GM19372 (cell line): ENCODE results near the gene SLC25A14.

Source experiments
- ATAC-seq: cut with Tn5 transposase; IDR thresholded peaks from one replicate; pipeline ENCODE4 v1.9.1; 2021; ENCODE audit warnings: mild to moderate bottlenecking, low read depth, moderate library complexity; ENCODE audit not compliant: unreplicated experiment

SLC25A14 gene

GRCh38 chrX:130376077-130376476 lies 36.4 kb downstream of the SLC25A14 start:
- ATAC-seq = no peak

DNA sequence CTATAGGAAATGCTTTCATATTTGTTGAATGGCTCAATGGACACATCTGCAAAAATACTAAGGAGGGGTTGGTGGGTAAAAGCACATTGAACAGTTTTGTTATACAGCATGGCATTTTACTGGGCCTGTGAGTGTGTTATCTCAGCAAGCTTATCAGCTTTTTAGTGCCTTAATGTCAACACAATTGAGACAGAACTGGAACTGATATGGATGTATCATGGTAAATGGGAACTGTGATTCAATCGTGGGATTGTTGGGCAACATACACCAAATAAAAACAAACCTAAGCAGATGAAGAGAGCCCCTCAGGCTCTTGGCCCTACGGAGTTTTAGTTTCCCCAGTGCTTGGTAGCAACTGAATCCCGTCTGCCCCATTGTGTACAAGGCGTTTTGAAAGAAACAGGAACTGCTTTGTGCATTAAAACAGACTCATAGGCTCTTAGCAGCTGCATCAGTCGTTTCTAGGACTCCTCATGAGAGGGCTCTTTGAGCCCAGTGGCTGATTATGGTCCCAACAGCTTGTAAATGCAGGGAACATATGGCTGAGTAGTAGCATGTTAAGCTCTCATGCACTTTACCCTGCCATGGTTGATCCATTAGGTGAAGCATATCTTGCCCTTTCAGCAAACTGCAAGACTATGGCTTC lies 38.4 kb downstream of the SLC25A14 start:
- no peak for ATAC-seq

DNA sequence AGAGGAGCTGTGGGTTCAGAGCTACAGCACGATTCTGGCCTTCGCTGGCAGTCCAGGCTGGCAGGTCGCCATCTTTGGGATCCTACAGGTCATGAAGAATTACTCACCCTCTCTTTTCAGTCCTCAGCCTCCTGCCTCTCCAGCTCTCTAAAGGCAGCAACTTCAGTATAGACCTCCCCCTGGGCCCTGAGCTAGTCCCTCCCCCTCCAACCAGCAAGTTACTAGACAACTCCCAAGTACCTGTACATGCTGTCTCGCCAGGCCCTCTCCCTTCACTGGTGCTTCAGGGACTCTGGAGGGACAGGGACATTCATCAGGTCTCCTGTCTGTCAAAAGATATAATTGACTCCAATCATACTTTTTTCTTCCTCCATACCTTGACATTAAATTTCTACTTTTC lies 45.8 kb downstream of the SLC25A14 start, which contains the start of gene GPR119:
Gene GPR119, minus strand, starts transcription at position 155 of the 400 bp plus-strand sequence. CDS start 227 bp downstream, outside the sequence.
- ATAC-seq = no peak

GRCh38 chrX:130386408-130386808 lies 46.7 kb downstream of the SLC25A14 start:
- no peak for ATAC-seq

DNA sequence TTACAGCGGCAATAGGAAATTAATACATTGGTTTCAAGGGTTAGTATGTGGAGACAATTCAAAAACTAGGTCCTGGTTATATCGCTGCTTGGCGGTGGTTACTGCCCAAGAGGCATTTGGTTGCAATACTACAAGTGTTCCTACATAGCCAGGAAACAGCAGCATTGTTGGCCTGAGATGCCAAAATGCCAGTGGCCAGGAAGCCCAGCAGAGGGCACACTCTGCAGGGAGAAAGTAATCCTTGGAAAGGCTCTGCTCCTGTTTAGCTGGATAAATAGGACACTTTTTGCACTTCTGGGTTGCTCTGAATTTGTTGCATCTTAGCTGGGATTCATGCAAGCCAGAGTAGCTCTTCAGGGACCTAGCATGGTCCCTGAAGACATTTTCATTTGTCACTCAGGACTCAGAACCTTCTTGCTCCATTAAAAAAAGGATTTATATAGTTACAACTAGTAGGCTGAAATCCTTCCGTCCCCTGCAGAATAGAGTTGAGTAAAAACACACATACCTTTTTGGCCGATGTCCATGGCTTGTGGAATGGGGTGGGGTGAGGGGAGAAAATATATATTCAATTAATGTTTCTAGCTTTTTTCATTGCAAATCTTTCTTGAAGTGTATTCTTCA lies 53.8 kb downstream of the SLC25A14 start:
- no peak for ATAC-seq

DNA sequence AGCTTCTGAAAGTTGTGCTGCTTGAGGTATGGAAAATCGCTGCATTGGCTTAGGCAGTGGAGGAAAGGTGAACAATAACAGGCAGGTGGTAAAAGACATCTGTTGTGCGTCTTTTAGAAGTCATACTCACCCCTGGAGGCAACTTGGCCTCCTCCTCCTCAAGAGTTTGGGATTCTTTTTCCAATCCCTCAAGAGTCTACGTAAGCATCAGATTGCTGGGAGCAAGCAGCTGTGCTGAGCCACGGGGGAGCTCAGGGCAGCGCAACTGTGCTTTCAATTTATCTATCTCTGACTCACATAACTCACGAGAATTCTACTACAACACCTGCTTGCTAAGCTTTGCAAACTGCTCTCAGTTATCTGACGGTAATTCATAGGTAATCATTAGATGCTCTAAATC lies 55.6 kb downstream of the SLC25A14 start:
- ATAC-seq = no peak

DNA sequence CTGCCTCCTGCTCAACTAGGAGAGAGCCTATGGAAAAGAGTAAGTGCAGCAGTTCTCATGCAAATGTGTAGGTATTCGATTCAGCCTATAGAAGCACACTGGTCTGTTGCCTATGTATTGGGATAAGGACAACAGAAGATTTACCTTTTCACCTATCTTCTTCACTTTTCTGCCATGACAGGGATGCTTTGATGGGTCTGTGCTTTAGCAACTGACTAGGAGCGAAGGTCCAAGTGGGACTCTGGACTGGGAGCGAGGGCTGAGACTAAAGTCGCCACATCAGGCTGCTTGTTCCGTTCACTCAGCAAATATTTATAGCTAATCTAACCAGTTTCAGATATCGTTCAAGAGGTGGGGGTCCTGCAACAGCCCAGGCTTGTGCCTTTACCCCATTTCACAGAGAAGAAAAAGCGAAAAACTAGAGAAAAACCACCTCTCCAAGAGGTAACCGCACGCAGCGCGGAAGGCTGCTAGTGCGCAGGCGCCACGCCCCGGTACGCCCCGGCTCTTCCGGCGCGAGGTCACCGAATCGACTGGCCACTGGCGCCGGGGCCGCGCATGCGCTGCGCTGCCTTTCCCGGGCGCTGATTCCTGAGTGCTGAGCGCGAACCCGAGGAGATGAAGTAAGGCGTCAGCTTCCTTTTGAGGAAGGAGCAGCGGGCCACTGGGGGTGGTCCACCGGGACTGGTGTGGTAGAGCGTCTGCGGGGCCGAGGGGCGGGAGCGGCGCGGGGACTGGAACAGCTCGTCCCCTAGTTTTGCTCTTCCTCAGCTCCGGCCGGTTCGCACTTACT lies 61.9 kb downstream of the SLC25A14 start, which contains the start of gene RBMX2:
Gene RBMX2, plus strand, starts transcription at position 573 of the 793 bp plus-strand sequence. Its CDS starts 46 bp downstream, at position 619.
- ATAC-seq = peak; percentile 98

GRCh38 chrX:130402208-130402684 lies 62.5 kb downstream of the SLC25A14 start:
- no peak for ATAC-seq

- no peak for ATAC-seq
These were observed 73.7 kb downstream of the SLC25A14 start for GRCh38 chrX:130413415-130413814.

GRCh38 chrX:130414800-130415199 lies 75.1 kb downstream of the SLC25A14 start:
- no peak for ATAC-seq

DNA sequence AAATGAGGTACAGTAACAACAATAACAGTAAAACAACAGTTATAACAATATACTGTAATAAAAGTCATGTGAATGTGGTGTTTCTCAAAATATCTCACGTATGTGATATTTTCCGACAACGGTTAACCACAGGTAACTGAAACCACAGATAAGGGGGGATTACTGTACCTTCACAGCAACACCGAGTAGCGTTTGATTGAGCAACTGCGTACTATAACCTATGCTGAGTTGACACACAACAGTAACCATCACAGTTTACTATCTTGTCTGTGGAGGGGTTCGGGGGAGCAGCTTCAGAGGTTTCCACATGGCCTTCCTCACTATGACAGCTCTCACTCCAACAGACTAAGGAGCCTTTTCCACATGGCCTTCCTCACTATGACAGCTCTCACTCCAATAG lies 75.5 kb downstream of the SLC25A14 start:
- ATAC-seq = no peak

GRCh38 chrX:130416785-130417184 lies 77.1 kb downstream of the SLC25A14 start:
- no peak for ATAC-seq

- no peak for ATAC-seq
These were observed 78.3 kb downstream of the SLC25A14 start for GRCh38 chrX:130418066-130418465.

DNA sequence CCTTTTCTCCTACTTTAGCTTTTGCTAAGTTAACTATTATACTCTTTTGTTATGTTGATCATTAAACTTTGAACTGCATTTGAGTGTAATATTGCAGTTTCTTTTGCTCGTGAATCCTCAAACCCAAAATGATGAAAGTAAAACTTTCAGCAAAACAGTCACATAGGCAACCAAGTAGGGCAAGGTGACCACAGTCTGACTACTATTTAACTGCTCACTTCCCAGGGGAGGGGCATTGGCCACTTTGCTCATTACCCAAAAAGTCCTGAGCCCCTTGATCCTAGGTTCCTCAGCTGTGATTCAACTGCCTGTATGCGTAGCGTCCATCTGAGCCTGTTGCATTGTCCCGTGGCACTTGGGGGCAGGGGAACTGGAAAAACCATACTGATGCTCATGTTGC lies 79.0 kb downstream of the SLC25A14 start:
- no peak for ATAC-seq

DNA sequence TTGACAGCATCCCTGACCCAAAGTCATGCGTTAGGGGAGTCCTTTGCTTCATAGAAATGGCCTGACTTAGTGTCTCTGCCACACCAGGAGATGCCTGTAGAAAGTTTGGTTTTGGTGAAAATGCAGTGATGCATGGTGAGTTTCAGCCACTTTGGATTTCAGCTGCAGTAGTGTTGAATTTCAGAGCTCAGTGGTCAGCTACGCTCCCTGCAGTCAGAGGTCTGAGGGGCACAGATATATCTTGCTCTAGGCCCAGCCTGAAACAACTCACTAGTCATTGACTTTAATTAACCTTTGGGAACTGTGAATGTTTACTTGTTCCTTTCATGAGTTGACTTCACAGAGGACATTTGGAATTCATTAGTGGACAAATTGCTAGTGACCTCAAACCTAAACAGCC lies 79.5 kb downstream of the SLC25A14 start:
- no peak for ATAC-seq
